Skeletal muscle tissue (tissue), 4 donors: Measurements from ENCODE around the gene SPDYC. TPM values are rescaled to one million over a fixed set of nuclear protein-coding genes. Genes with fewer than 3 reads are reported as not detected.

Experiments used
- H3K27ac ChIP-seq: one replicate; pipeline ENCODE4 v1.7.0; 2013; ENCODE audit warnings: mild to moderate bottlenecking, low read depth, low read length, inconsistent platforms
- H3K27me3 ChIP-seq, 3 donors: one replicate each; pipeline ENCODE4 v1.7.0; 2013; ENCODE audit warnings: low read length in 3 of 3; ENCODE audit not compliant: control insufficient read depth in 3 of 3, insufficient read depth in 3 of 3
- H3K36me3 ChIP-seq, 3 donors: one replicate each; pipeline ENCODE4 v1.7.0; 2013; ENCODE audit warnings: low read length in 3 of 3; ENCODE audit not compliant: control insufficient read depth in 3 of 3, insufficient read depth in 3 of 3
- H3K4me1 ChIP-seq, 3 donors: one replicate each; pipeline ENCODE4 v1.7.0; 2013; ENCODE audit warnings: low read length in 3 of 3, mild to moderate bottlenecking in 3 of 3; ENCODE audit not compliant: control insufficient read depth in 3 of 3, insufficient read depth in 3 of 3
- H3K4me3 ChIP-seq, 3 donors: one replicate each; pipeline ENCODE4 v1.7.0; 2013; ENCODE audit warnings: low read length in 3 of 3
- H3K9ac ChIP-seq, 3 donors: one replicate each; pipeline ENCODE4 v1.7.0; 2013; ENCODE audit warnings: low read length in 3 of 3, mild to moderate bottlenecking in 3 of 3, moderate library complexity in 2 of 3, low read depth in 1 of 3
- H3K9me3 ChIP-seq, 3 donors: one replicate each; pipeline ENCODE4 v1.7.0; 2013; ENCODE audit warnings: low read length in 3 of 3; ENCODE audit not compliant: control insufficient read depth in 3 of 3
- total RNA-seq: library from RNA; depleted of rRNA; stranded (reverse); fragments of >200 nt; gene quantifications from one replicate; pipeline ENCODE4 v1.2.3, GENCODE V29; 2014
- donor health status: Osteomylitis.

Gene SPDYC
- total RNA-seq, 1 donor from 2014 or later = not detected

- no peak overlapping the region for H3K27ac ChIP-seq
- no peaks in the 10 kb centered on the region for H3K9me3 ChIP-seq
- no peak overlapping the region for H3K9ac ChIP-seq
- no peaks in the 10 kb centered on the region for H3K4me1 ChIP-seq
- no peaks in the 10 kb centered on the region for H3K27me3 ChIP-seq
- peaks cover 50 to 57% (median 53%) of the 10 kb centered on the region in 3 donors for H3K36me3 ChIP-seq
- H3K4me3 ChIP-seq = no peak overlapping the region
These were observed 40.7 kb downstream of the SPDYC start for GRCh38 chr11:65210748-65211147.

- Histone ChIP-seq H3K27me3 (no peaks in the 10 kb centered on the region), H3K4me3 (no peak overlapping the region), H3K36me3 (peaks cover 42 to 49% (median 45%) of the 10 kb centered on the region in 3 donors), H3K9me3 (no peaks in the 10 kb centered on the region), H3K4me1 (no peaks in the 10 kb centered on the region), H3K9ac (no peak overlapping the region), H3K27ac (no peak overlapping the region)
These were observed 41.5 kb downstream of the SPDYC start for GRCh38 chr11:65211293-65212105.

- Histone ChIP-seq H3K4me1 (no peaks in the 10 kb centered on the region), H3K9me3 (no peaks in the 10 kb centered on the region), H3K27me3 (no peaks in the 10 kb centered on the region), H3K9ac (no peak overlapping the region), H3K36me3 (peaks cover 37 to 43% (median 39%) of the 10 kb centered on the region in 3 donors), H3K27ac (no peak overlapping the region), H3K4me3 (no peak overlapping the region)
These were observed 42.3 kb downstream of the SPDYC start for GRCh38 chr11:65212226-65212801.

- peak overlapping the region in 1 of 3 donors; percentile 20 for H3K9ac ChIP-seq
- H3K4me1 ChIP-seq = no peaks in the 10 kb centered on the region
- H3K27me3 ChIP-seq = no peaks in the 10 kb centered on the region
- peaks cover 29 to 35% (median 32%) of the 10 kb centered on the region in 3 donors for H3K36me3 ChIP-seq
- H3K9me3 ChIP-seq = no peaks in the 10 kb centered on the region
- H3K27ac ChIP-seq = no peak overlapping the region
- no peak overlapping the region for H3K4me3 ChIP-seq
These were observed 43.5 kb downstream of the SPDYC start for GRCh38 chr11:65213322-65214211.

- H3K27me3 ChIP-seq = no peaks in the 10 kb centered on the region
- no peak overlapping the region for H3K27ac ChIP-seq
- H3K9ac ChIP-seq = no peak overlapping the region
- H3K9me3 ChIP-seq = no peaks in the 10 kb centered on the region
- H3K36me3 ChIP-seq = peaks cover 22 to 27% (median 24%) of the 10 kb centered on the region in 3 donors
- no peak overlapping the region for H3K4me3 ChIP-seq
- peaks cover 0 to 1% (median 0%) of the 10 kb centered on the region in 3 donors for H3K4me1 ChIP-seq
These were observed 44.3 kb downstream of the SPDYC start for GRCh38 chr11:65214212-65214845.

- Histone ChIP-seq H3K9me3 (no peaks in the 10 kb centered on the region), H3K4me1 (peaks cover 0 to 5% (median 0%) of the 10 kb centered on the region in 3 donors), H3K4me3 (no peak overlapping the region), H3K27ac (no peak overlapping the region), H3K27me3 (no peaks in the 10 kb centered on the region), H3K9ac (no peak overlapping the region), H3K36me3 (peaks cover 11 to 15% (median 12%) of the 10 kb centered on the region in 3 donors)
These were observed 45.5 kb downstream of the SPDYC start for GRCh38 chr11:65215441-65216076.

GRCh38 chr11:65216830-65217229 is 46.8 kb downstream of the SPDYC start:
- Histone ChIP-seq H3K27me3 (no peaks in the 10 kb centered on the region), H3K9ac (no peak overlapping the region), H3K9me3 (no peaks in the 10 kb centered on the region), H3K4me1 (peaks cover 0 to 5% (median 0%) of the 10 kb centered on the region in 3 donors), H3K27ac (no peak overlapping the region), H3K4me3 (no peak overlapping the region), H3K36me3 (peaks cover 0 to 4% (median 3%) of the 10 kb centered on the region in 3 donors)

GRCh38 chr11:65217441-65218423 is 47.7 kb downstream of the SPDYC start:
- peaks cover 0 to 5% (median 0%) of the 10 kb centered on the region in 3 donors for H3K4me1 ChIP-seq
- H3K36me3 ChIP-seq = no peaks in the 10 kb centered on the region
- no peak overlapping the region for H3K9ac ChIP-seq
- no peak overlapping the region for H3K4me3 ChIP-seq
- no peaks in the 10 kb centered on the region for H3K27me3 ChIP-seq
- no peaks in the 10 kb centered on the region for H3K9me3 ChIP-seq
- no peak overlapping the region for H3K27ac ChIP-seq
